Cerebellar nuclear complex (tissue), 1 donor: ENCODE measurements around the gene YKT6.
"Not testable (repeated sequence)": the region's sequence is repeated elsewhere in the genome, so short reads cannot be mapped to it uniquely, and the experiment has no call there.

Experiments used
- DNase-seq, 2 experiments: peaks; one replicate each; lab custom pipeline; 2025; lab: John Stamatoyannopoulos, UW

YKT6 gene

GRCh38 chr7:44172352-44172751 lies 28.4 kb upstream of the YKT6 start:
- DNase-seq = no peak

GRCh38 chr7:44172803-44173424 lies 27.9 kb upstream of the YKT6 start:
- no peak for DNase-seq

- DNase-seq = no peak
These were observed 26.7 kb upstream of the YKT6 start for GRCh38 chr7:44173911-44174693.

- DNase-seq = not testable (repeated sequence)
These were observed 26.2 kb upstream of the YKT6 start for GRCh38 chr7:44174694-44174948.

GRCh38 chr7:44175730-44176129 lies 25.0 kb upstream of the YKT6 start:
- DNase-seq = no peak

GRCh38 chr7:44176486-44176885 lies 24.3 kb upstream of the YKT6 start:
- DNase-seq = no peak

DNA sequence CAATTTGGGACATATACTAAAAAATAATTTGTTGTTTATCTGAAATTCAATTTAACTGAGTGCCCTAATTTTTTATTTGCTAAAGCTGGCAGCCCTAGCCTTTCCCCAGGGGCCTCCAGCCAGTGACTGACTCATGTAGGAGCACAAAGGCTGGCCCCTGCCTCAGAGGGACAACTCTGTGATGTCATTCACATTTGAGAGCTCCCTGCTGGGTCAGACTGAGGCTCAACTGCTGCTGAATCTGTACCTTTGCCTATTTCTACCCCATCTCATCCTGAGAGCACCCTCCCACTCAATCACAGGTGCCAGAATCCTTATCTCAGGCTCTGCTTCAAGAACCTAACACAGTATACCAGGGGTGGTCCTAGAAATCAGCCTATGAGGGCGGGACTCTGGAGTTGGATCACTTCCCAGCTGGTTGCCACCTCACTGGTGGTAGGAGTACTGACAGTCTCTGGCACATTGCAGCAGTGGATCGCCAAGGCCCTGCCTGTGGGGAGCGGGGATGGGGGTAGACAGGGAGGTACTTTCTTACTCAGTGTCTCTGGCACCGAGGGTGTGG lies 23.1 kb upstream of the YKT6 start:
- no peak for DNase-seq

DNA sequence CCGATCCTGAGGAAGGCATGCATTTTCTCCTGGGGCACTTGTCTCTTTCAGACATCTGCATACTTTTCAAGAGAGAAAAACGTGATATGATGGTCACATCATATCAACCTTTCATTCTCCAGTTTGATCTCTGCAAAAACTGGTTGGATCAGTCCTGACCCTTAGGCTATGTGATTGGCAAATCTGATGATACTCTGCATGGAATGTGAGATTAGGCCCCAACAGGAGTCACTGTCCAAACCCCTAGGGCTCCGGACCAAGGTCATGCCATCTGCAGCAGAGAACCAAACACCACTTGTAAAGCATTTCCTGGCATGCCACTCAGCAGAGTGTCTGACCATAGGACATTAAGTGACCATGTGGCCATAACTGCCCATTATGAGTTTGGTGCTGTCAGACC lies 20.1 kb upstream of the YKT6 start:
- no peak for DNase-seq

DNA sequence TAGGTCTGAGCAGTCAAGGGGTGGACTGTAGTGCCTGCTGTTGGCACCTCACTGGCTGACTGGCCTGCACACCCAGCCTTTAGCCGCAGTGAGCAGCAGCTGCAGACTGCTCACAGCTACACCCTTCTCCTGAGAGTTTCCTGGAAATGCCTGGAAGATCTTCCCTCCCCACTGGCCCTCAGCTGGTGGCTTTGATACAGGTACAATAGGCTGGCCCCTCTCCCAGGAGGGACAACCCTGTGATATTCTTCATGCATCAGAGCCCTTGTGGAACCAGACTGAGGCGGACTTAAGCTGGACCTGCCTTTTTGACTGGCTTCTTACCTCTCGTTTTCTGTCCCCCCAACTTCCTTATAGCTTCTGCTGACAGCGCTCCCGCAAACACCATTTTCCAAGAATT lies 18.0 kb upstream of the YKT6 start:
- DNase-seq = no peak

DNA sequence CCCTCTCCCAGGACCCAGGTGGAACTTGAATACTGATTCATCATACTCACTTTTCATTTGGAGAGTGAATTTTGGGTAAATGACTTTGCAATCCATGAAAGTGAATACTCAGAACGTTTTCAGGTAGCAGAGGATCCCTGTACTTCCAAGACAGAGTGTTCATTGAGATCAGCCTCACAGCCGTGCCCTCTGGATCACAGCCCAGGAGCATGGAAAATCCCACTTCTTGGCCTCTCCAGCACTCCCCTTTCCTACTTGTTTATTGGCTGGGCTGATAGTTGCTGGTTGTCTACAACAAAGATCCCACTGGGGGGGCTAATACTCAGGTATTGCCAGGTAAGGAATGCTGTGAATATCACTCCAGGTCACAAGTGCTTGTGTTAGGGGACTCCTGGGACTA lies 17.4 kb upstream of the YKT6 start:
- peak; percentile 50 to 66 for DNase-seq

DNA sequence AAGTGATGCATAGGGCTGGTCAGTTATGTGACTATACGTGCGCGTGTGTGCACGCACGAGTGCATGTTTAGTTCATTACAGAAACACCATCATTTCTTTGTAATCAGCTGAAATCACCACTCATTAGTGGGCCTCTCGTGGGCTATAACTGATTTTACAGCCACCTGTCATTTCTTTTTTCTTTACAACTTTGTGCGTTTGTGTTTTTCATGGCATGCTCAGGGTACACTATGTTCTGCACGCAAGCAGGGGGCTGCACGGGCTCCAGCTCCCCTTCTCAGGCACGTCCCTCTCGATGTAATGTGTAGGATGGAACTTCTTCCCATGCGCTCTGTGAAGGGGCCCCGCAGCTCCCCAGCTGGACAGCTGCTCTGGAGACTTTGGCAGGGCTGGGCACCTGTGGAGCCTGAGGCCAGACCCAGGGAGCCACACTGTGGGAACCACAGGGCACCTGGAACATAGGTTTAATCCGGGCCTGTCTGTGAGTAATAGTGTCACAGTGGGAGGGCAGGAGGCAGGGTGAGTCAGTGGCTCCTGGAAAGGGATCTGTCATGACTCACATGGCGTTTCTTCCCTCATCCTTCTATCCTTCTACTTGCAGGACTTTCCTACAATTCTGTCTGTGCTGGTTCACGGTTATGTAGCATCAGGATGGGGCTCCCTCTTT lies 16.4 kb upstream of the YKT6 start:
- no peak for DNase-seq

DNA sequence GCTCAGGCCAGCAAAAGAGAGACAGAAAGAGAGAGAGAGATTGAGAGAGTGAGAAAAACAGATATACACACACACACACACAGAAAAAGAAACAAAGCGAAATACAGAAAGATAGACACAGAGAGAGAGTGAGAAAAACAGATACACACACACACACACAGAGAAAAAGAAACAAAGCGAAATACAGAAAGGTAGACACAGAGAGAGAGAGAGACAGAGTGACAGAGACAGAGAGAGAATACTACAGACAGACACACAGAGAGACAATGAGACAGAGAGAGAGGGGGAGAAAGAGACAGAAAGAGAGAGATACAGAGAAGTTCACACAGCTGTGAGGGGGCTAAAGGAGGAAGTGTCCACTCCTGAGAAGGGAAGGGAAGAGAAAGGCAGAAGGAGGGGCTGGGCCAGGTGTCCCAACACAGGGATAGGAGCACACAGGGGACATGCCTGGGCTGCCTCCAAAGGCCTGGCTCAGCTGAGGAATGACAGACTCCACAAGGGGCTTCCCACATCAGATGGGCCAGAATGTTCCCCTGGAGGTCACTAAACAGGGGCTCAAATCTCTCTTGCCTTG lies 15.8 kb upstream of the YKT6 start:
- DNase-seq = no peak

- DNase-seq = no peak
These were observed 15.0 kb upstream of the YKT6 start for GRCh38 chr7:44185729-44186128.

DNA sequence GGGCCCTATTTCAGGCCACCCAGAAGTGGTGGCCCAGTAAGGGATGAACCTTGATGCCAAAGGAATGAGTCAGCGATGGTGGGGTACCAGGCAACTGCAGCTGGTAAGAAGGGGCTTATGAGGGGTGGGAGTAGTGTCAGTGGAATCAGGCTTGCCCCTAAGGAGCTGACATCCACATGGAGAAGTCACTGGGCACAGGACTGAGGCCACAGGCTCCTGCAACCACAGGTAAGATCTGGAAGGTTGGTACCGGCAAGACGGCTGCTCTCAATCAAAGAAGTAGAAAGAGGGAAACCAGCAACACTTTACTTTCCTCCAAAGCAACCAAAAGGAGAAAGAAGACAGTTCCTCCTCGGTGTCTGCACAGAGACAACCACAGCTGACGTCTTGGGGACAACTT lies 14.0 kb upstream of the YKT6 start:
- no peak for DNase-seq

DNA sequence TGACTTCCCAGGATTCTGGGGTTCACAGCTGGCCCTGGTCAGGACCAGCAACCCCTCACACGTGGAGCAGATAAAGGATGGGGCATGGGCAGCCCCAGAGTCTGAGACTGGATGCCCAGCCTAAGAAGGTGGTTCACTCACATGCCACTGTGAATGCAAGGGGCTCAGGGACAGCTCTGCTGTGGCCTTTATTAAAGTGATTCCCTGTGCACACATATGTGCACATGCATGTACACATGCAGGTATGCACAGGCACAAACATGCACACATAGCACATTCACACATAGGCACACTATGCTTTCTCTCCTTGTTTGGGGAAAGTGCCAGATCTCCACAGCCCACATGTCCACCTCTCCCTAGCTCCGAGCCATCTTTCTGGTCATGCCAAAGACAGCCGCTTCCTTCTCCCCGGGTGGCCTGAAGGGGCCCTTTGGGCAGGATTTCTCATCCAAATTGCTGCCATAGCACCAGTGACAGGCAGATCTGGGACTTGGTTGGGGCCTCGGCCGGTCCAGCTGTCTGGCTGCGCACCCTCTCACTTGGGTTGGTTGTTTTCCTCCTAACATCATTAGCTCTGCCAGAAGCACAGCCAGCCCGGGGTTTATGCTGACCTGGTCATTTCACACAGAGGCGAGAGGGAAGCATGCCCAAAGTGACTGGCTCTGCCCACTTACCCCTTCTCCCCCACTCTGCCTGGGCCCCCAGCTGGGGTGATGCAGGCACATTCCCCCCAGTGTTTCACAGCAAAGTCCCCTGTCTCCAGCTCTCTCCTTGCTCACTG lies 13.0 kb upstream of the YKT6 start:
- no peak for DNase-seq

GRCh38 chr7:44188480-44189225 lies 12.1 kb upstream of the YKT6 start:
- DNase-seq = no peak

DNA sequence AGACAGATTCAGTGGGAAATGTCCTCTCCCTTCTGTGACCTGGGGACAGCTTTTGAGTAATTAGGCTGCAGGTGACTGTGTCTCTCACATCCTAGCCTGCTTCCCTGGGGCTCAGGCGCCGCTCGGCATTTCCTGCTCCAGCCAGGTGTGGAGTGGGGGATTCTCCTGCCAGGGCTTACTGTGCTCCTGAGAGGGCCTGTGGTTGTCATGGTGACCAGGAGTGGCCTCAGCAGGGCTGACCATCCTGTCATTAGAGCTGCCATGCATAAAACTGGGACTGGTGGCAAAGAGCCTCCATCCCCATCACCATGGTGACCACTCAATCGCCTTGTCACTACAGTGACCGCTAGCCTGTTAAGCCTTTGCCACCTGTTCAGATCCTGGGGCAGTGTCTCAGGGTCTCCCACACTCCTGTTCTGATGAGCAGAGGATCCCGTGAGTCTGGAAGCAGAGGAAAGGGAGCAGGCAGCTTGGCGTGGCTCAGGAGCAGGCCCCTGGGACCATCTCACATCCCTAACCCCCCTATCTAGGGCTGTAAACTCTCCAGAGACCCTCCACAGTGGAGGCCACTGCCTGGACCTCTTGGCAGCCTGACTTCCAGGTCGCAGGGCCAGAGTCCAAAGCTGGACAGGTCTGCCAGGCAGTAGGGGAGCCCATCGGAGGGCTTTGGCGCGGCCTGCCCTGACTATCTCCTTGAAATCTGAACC lies 11.3 kb upstream of the YKT6 start, which contains the start of gene GCK:
TSS of gene GCK (minus strand) at position 154 of the 707 bp plus-strand sequence. CDS start 486 bp downstream, outside the sequence.
- DNase-seq = peak; percentile 56 to 76

GRCh38 chr7:44189993-44190872 lies 10.5 kb upstream of the YKT6 start:
- DNase-seq = no peak

DNA sequence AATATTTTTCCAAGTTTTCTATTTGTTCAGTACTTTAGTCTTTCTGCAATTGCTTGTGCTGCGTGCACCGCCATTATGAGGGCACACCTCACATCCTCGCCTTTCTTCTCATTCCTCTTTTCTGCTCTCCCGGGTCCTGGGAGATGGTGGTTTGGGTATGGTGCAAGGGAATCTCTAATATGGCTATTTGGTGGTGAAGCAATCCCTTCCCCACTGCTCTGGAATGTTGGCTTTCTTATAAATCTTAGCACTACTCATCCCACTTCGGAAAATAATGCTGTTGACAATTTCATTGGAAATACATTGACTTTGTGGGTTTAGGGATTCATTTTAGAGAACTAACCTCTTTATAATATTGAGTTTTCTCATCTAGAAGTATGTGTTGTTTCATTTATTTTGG lies 9.6 kb upstream of the YKT6 start:
- no peak for DNase-seq
